Neural cell (in vitro differentiated cells): ENCODE measurements around the gene MAPK8.

Experiments
- EP300 ChIP-seq: fragments of 450-650 bp; conservative IDR thresholded peaks from 2 replicates; pipeline ENCODE4 v1.6.1; 2014; ENCODE audit warnings: antibody characterized with exemption, mild to moderate bottlenecking, moderate library complexity; ENCODE audit not compliant: poor library complexity, severe bottlenecking
- EZH2 ChIP-seq: fragments of 200-600, 300-800 bp; shearing (Covaris generic), sonication (generic); IDR thresholded peaks from 2 replicates; pipeline ENCODE4 v1.6.1; 2014; ENCODE audit warnings: antibody characterized with exemption, low read length, borderline replicate concordance, mild to moderate bottlenecking; ENCODE audit not compliant: insufficient read depth, poor library complexity, severe bottlenecking
- MXI1 ChIP-seq: fragments of 450-650 bp; conservative IDR thresholded peaks from 2 replicates; pipeline ENCODE4 v1.6.1; 2014; ENCODE audit warnings: antibody characterized with exemption, mild to moderate bottlenecking; ENCODE audit not compliant: poor library complexity, severe bottlenecking
- POLR2AphosphoS5 ChIP-seq: IDR thresholded peaks from 2 replicates; pipeline ENCODE4 v1.6.1; 2012
- RAD21 ChIP-seq: fragments of 450-650 bp; conservative IDR thresholded peaks from 2 replicates; pipeline ENCODE4 v1.6.1; 2014; ENCODE audit warnings: antibody characterized with exemption, mild to moderate bottlenecking, moderate library complexity
- TF ChIP-seq, protein P1 (sequence below): fragments of 450-650 bp; IDR thresholded peaks from 2 replicates; pipeline ENCODE4 v1.5.1; 2014; ENCODE audit warnings: antibody characterized with exemption, mild to moderate bottlenecking, moderate library complexity; ENCODE audit not compliant: poor library complexity, severe bottlenecking

- TF ChIP-seq, protein P1, sequence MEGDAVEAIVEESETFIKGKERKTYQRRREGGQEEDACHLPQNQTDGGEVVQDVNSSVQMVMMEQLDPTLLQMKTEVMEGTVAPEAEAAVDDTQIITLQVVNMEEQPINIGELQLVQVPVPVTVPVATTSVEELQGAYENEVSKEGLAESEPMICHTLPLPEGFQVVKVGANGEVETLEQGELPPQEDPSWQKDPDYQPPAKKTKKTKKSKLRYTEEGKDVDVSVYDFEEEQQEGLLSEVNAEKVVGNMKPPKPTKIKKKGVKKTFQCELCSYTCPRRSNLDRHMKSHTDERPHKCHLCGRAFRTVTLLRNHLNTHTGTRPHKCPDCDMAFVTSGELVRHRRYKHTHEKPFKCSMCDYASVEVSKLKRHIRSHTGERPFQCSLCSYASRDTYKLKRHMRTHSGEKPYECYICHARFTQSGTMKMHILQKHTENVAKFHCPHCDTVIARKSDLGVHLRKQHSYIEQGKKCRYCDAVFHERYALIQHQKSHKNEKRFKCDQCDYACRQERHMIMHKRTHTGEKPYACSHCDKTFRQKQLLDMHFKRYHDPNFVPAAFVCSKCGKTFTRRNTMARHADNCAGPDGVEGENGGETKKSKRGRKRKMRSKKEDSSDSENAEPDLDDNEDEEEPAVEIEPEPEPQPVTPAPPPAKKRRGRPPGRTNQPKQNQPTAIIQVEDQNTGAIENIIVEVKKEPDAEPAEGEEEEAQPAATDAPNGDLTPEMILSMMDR = no peak
- TF ChIP-seq MXI1 (no peak), RAD21 (no peak), EP300 (no peak), EZH2 (no peak), POLR2AphosphoS5 (no peak)
These were observed 135.8 kb downstream of the MAPK8 start for GRCh38 chr10:48442090-48442808.
